ENCODE measurements around the gene OR10D3. TPM values are rescaled to one million over a fixed set of nuclear protein-coding genes. Genes with fewer than 3 reads are reported as not detected.

OR10D3 gene
- total and polyA plus RNA-seq, 12 donors: not detected

GRCh38 chr11:124152770-124153407 is 30.3 kb upstream of the OR10D3 start:
- intact Hi-C loops (cut with DNase I): loop anchor here in 1 of 10 donors (1.0 kb wide), 1 partner anchor 36 kb away; no protein-coding TSS in a partner anchor
- H3K36me3 ChIP-seq: no peaks in the 10 kb centered on the region
- DNase-seq (no peak), ATAC-seq (no peak)
- WGBS, 2 donors: 76 to 80% methylated on average over 3 of the region's 3 CpGs
- H3K27ac ChIP-seq: no peak overlapping the region
- no peaks in the 10 kb centered on the region for H3K4me1 ChIP-seq
- no peaks in the 10 kb centered on the region for H3K27me3 ChIP-seq
- no peak overlapping the region for H3K4me3 ChIP-seq
- peaks cover 0 to 6% (median 0%) of the 10 kb centered on the region in 11 donors for H3K9me3 ChIP-seq
- TF ChIP-seq CTCF (IDR thresholded peaks at IDR 0.05): no peak

GRCh38 chr11:124153821-124154220 is 29.3 kb upstream of the OR10D3 start:
- Histone ChIP-seq H3K36me3 (no peaks in the 10 kb centered on the region), H3K4me1 (no peaks in the 10 kb centered on the region), H3K27ac (no peak overlapping the region), H3K27me3 (peaks cover 0 to 4% (median 0%) of the 10 kb centered on the region in 7 donors), H3K4me3 (no peak overlapping the region), H3K9me3 (peaks cover 0 to 6% (median 0%) of the 10 kb centered on the region in 11 donors)
- ATAC-seq (no peak), DNase-seq (no peak)
- WGBS, 2 donors: 52 to 53% methylated on average over 2 of the region's 2 CpGs
- no peak for TF ChIP-seq CTCF (IDR thresholded peaks at IDR 0.05)
- intact Hi-C loops (cut with DNase I): no loop called here

GRCh38 chr11:124159481-124159880 is 23.7 kb upstream of the OR10D3 start:
- no peak for ATAC-seq
- intact Hi-C loops (cut with DNase I): no loop called here
- no peak for TF ChIP-seq CTCF (IDR thresholded peaks at IDR 0.05)

GRCh38 chr11:124160986-124161385 is 22.2 kb upstream of the OR10D3 start:
- intact Hi-C loops (cut with DNase I): no loop called here
- Histone ChIP-seq H3K4me3 (no peak overlapping the region), H3K36me3 (no peaks in the 10 kb centered on the region), H3K9me3 (no peaks in the 10 kb centered on the region), H3K27me3 (peaks cover 0 to 6% (median 0%) of the 10 kb centered on the region in 7 donors), H3K4me1 (no peaks in the 10 kb centered on the region), H3K27ac (no peak overlapping the region)
- ATAC-seq (no peak), DNase-seq (no peak)
- no peak for TF ChIP-seq CTCF (IDR thresholded peaks at IDR 0.05)
- 76 to 82% methylated on average over 5 of the region's 5 CpGs for WGBS, 2 donors

More at GRCh38 chr11:124159481-124159880, 23.7 kb upstream of the OR10D3 start:
- Histone ChIP-seq H3K9me3 (no peaks in the 10 kb centered on the region), H3K4me3 (no peak overlapping the region), H3K36me3 (no peaks in the 10 kb centered on the region), H3K27me3 (peaks cover 0 to 6% (median 0%) of the 10 kb centered on the region in 7 donors), H3K27ac (no peak overlapping the region), H3K4me1 (no peaks in the 10 kb centered on the region)
- no peak for DNase-seq
